ENCODE measurements around the gene ARV1.

DNA sequence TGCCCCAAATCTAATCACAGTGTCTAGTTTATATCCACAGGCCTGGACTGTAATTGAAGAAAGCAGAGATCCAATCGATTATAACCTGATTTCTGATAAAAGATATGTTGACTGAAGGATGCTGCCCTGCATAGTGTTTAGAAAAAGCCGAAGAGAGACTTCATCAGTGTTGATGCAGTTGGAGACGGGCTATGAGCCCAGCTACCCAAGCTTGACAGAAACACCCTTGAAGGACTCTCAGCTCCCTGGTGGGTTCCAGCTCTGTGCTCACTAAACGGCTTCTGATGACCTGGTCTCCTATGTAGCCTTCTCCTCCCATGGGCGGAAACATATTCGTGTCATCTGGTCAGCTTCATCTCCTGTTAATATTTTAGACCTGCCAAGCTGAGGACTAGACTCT is 50.9 kb downstream of the ARV1 start:
- TF ChIP-seq EZH2 (IDR thresholded peaks at IDR 0.05) (no peak), REST (IDR thresholded peaks at IDR 0.05; ENCODE audit: low read depth) (no peak), CTCF (IDR thresholded peaks at IDR 0.05 in 2 of 3, conservative IDR thresholded peaks at IDR 0.05 in 1 of 3; ENCODE audit: borderline replicate concordance in 1 of 3, insufficient read depth in 1 of 3, low read depth in 2 of 3, low read length in 2 of 3) (no peak), EGR1 (IDR thresholded peaks at IDR 0.05; ENCODE audit: low read depth) (no peak), POLR2A (IDR thresholded peaks at IDR 0.05; ENCODE audit: borderline replicate concordance, extremely low read depth, insufficient read depth, insufficient read length) (no peak), SIN3A (IDR thresholded peaks at IDR 0.05; ENCODE audit: low read depth) (no peak), SP1 (IDR thresholded peaks at IDR 0.05; ENCODE audit: low read depth) (no peak), JUND (IDR thresholded peaks at IDR 0.05) (no peak), SRF (IDR thresholded peaks at IDR 0.05; ENCODE audit: low read depth) (no peak), ZNF274 (IDR thresholded peaks at IDR 0.05; ENCODE audit: low read depth, low read length) (no peak), CEBPB (IDR thresholded peaks at IDR 0.05; ENCODE audit: low read depth) (no peak), ATF3 (IDR thresholded peaks at IDR 0.05) (no peak)
- TF ChIP-seq, protein P1, sequence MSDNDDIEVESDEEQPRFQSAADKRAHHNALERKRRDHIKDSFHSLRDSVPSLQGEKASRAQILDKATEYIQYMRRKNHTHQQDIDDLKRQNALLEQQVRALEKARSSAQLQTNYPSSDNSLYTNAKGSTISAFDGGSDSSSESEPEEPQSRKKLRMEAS (IDR thresholded peaks at IDR 0.05) = no peak

Measured in HCT116 (cell line).